Trophoblast cell (in vitro differentiated cells and primary cell): ENCODE data around the gene TCHH.
"Not testable (repeated sequence)": the region's sequence is repeated elsewhere in the genome, so short reads cannot be mapped to it uniquely, and the experiment has no call there.

Experiments used
- DNase-seq, 2 donors: peaks; one replicate each; pipeline ENCODE4 v3.0.0-alpha.2; 2016
- H2AFZ ChIP-seq: 2 replicates; pipeline ENCODE4 v1.6.1; 2013; ENCODE audit warnings: low read length, moderate library complexity, mild to moderate bottlenecking; ENCODE audit not compliant: insufficient read depth, poor library complexity
- H2AK5ac ChIP-seq: 2 replicates; pipeline ENCODE4 v1.6.1; 2013; ENCODE audit warnings: mild to moderate bottlenecking, low read length
- H2BK120ac ChIP-seq: 2 replicates; pipeline ENCODE4 v1.6.1; 2013; ENCODE audit warnings: low read length, mild to moderate bottlenecking, moderate library complexity; ENCODE audit not compliant: insufficient read depth, poor library complexity
- H2BK12ac ChIP-seq: 2 replicates; pipeline ENCODE4 v1.6.1; 2013; ENCODE audit warnings: mild to moderate bottlenecking, low read length, moderate library complexity
- H2BK5ac ChIP-seq: 2 replicates; pipeline ENCODE4 v1.6.1; 2013; ENCODE audit warnings: low read length, low read depth, moderate library complexity, mild to moderate bottlenecking; ENCODE audit not compliant: poor library complexity
- H3K14ac ChIP-seq: 2 replicates; pipeline ENCODE4 v1.6.1; 2013; ENCODE audit warnings: mild to moderate bottlenecking, low read length
- H3K18ac ChIP-seq: 2 replicates; pipeline ENCODE4 v1.6.1; 2013; ENCODE audit warnings: mild to moderate bottlenecking, low read length
- H3K23ac ChIP-seq: 2 replicates; pipeline ENCODE4 v1.6.1; 2013; ENCODE audit warnings: low read length
- H3K27ac ChIP-seq: 2 replicates; pipeline ENCODE4 v1.5.1; 2013; ENCODE audit warnings: low read depth, mild to moderate bottlenecking, inconsistent platforms, low read length, moderate library complexity
- H3K27me3 ChIP-seq: 2 replicates; pipeline ENCODE4 v1.6.1; 2013; ENCODE audit warnings: inconsistent platforms, mild to moderate bottlenecking, low read length, moderate library complexity; ENCODE audit not compliant: insufficient read depth
- H3K36me3 ChIP-seq, 2 experiments: 1 replicate in 1 of 2; 2 replicates in 1 of 2; pipeline ENCODE4 v1.6.1; 2013; ENCODE audit warnings: low read length in 2 of 2, mild to moderate bottlenecking in 2 of 2, moderate library complexity in 1 of 2; ENCODE audit not compliant: insufficient read depth in 2 of 2, control insufficient read depth in 1 of 2
- H3K4ac ChIP-seq: 2 replicates; pipeline ENCODE4 v1.6.1; 2013; ENCODE audit warnings: low read depth, mild to moderate bottlenecking, low read length, moderate library complexity
- H3K4me1 ChIP-seq, 2 experiments: 1 replicate in 1 of 2; 2 replicates in 1 of 2; pipeline ENCODE4 v1.6.1; 2013; ENCODE audit warnings: low read length in 2 of 2, mild to moderate bottlenecking in 2 of 2, moderate library complexity in 1 of 2; ENCODE audit not compliant: insufficient read depth in 2 of 2, control insufficient read depth in 1 of 2
- H3K4me2 ChIP-seq: 2 replicates; pipeline ENCODE4 v1.6.1; 2013; ENCODE audit warnings: inconsistent platforms, mild to moderate bottlenecking, low read length, moderate library complexity
- H3K4me3 ChIP-seq: 2 replicates; pipeline ENCODE4 v1.5.1; 2013; ENCODE audit warnings: mild to moderate bottlenecking, low read depth, low read length, inconsistent platforms
- H3K79me1 ChIP-seq: one replicate; pipeline ENCODE4 v1.6.1; 2013; ENCODE audit warnings: low read length
- H3K79me2 ChIP-seq: 2 replicates; pipeline ENCODE4 v1.6.1; 2013; ENCODE audit warnings: low read length, mild to moderate bottlenecking; ENCODE audit not compliant: control insufficient read depth, insufficient read depth, poor library complexity
- H3K9ac ChIP-seq: 2 replicates; pipeline ENCODE4 v1.6.1; 2013; ENCODE audit warnings: mild to moderate bottlenecking, low read length
- H3K9me3 ChIP-seq: 2 replicates; pipeline ENCODE4 v1.6.1; 2013; ENCODE audit warnings: low read depth, mild to moderate bottlenecking, control low read depth, inconsistent platforms, low read length; ENCODE audit not compliant: insufficient read depth
- H4K12ac ChIP-seq: 2 replicates; pipeline ENCODE4 v1.6.1; 2013; ENCODE audit warnings: low read depth, mild to moderate bottlenecking, low read length, moderate library complexity
- H4K8ac ChIP-seq: 2 replicates; pipeline ENCODE4 v1.6.1; 2013; ENCODE audit warnings: low read depth, mild to moderate bottlenecking, low read length, moderate library complexity
- H4K91ac ChIP-seq: one replicate; pipeline ENCODE4 v1.6.1; 2013; ENCODE audit warnings: low read depth, mild to moderate bottlenecking, low read length, moderate library complexity
- WGBS: extraction: QIAGEN DNeasy Blood & Tissue Kit; methylation state at CpG from one replicate; pipeline ENCODE4 v1.1.7; 2013; ENCODE audit warnings: missing lambda C conversion rate; ENCODE audit not compliant: insufficient read length, insufficient coverage; ENCODE audit errors: extremely low coverage; 5-methylcytosine and 5-hydroxymethylcytosine counted together

Gene TCHH

GRCh38 chr1:152084853-152085252 is 30.4 kb downstream of the TCHH start:
- no peak overlapping the region for H3K4ac ChIP-seq
- no peak overlapping the region for H3K23ac ChIP-seq
- H3K4me1 ChIP-seq, result no peaks in the 10 kb centered on the region
- no peak overlapping the region for H4K12ac ChIP-seq
- H3K27me3 ChIP-seq, result no peaks in the 10 kb centered on the region
- H4K8ac ChIP-seq, result no peak overlapping the region
- H3K9me3 ChIP-seq, result peaks cover 5% of the 10 kb centered on the region
- no peak overlapping the region for H4K91ac ChIP-seq
- H2AK5ac ChIP-seq, result no peak overlapping the region
- no peak overlapping the region for H3K9ac ChIP-seq
- H3K4me2 ChIP-seq, result no peak overlapping the region
- no peak overlapping the region for H2AFZ ChIP-seq
- H3K36me3 ChIP-seq, result no peaks in the 10 kb centered on the region
- H2BK12ac ChIP-seq, result no peak overlapping the region
- H3K27ac ChIP-seq, result no peak overlapping the region
- H3K14ac ChIP-seq, result no peak overlapping the region
- no peaks in the 10 kb centered on the region for H3K79me1 ChIP-seq
- no peaks in the 10 kb centered on the region for H3K79me2 ChIP-seq
- no peak overlapping the region for H2BK5ac ChIP-seq
- WGBS, result 100% methylated on average over 1 of the region's 1 CpG
- H3K4me3 ChIP-seq, result no peak overlapping the region
- no peak overlapping the region for H2BK120ac ChIP-seq
- no peak for DNase-seq
- H3K18ac ChIP-seq, result no peak overlapping the region

GRCh38 chr1:152081026-152081425 is 34.2 kb downstream of the TCHH start:
- peaks cover 18% of the 10 kb centered on the region for H3K9me3 ChIP-seq
- H2AFZ ChIP-seq, H3K23ac ChIP-seq, H3K4me2 ChIP-seq, H3K18ac ChIP-seq, H4K91ac ChIP-seq, H2BK12ac ChIP-seq, H3K36me3 ChIP-seq, H3K4me3 ChIP-seq, H4K8ac ChIP-seq, H2BK120ac ChIP-seq, H3K4ac ChIP-seq, H3K4me1 ChIP-seq, H3K27ac ChIP-seq, H3K79me1 ChIP-seq, H3K79me2 ChIP-seq, H2BK5ac ChIP-seq, H2AK5ac ChIP-seq, H3K27me3 ChIP-seq, H3K9ac ChIP-seq, H3K14ac ChIP-seq, H4K12ac ChIP-seq, DNase-seq: not testable (repeated sequence)
- no CpG with 5 or more reads among the region's 17 CpGs for WGBS

GRCh38 chr1:152080494-152080893 is 34.8 kb downstream of the TCHH start:
- peaks cover 14% of the 10 kb centered on the region for H3K9me3 ChIP-seq
- not testable (repeated sequence) for H3K14ac ChIP-seq, H3K4me1 ChIP-seq, H2AFZ ChIP-seq, H3K36me3 ChIP-seq, H3K4ac ChIP-seq, H3K27ac ChIP-seq, DNase-seq, H3K79me1 ChIP-seq, H2BK120ac ChIP-seq, H2BK12ac ChIP-seq, H2BK5ac ChIP-seq, H2AK5ac ChIP-seq, H3K4me2 ChIP-seq, H3K4me3 ChIP-seq, H3K18ac ChIP-seq, H3K27me3 ChIP-seq, H3K23ac ChIP-seq, H4K12ac ChIP-seq, H4K8ac ChIP-seq, H3K79me2 ChIP-seq, H3K9ac ChIP-seq, H4K91ac ChIP-seq
- WGBS, result no CpG with 5 or more reads among the region's 17 CpGs

GRCh38 chr1:152078831-152079441 is 36.3 kb downstream of the TCHH start:
- no peak overlapping the region for H4K12ac ChIP-seq
- no peak overlapping the region for H4K91ac ChIP-seq
- no peak overlapping the region for H4K8ac ChIP-seq
- no peak overlapping the region for H2AK5ac ChIP-seq
- H3K4ac ChIP-seq, result no peak overlapping the region
- H3K9ac ChIP-seq, result no peak overlapping the region
- peaks cover 14% of the 10 kb centered on the region for H3K9me3 ChIP-seq
- no peaks in the 10 kb centered on the region for H3K36me3 ChIP-seq
- no peak overlapping the region for H3K27ac ChIP-seq
- no peak overlapping the region for H3K23ac ChIP-seq
- H3K4me3 ChIP-seq, result no peak overlapping the region
- no peaks in the 10 kb centered on the region for H3K79me1 ChIP-seq
- H3K4me1 ChIP-seq, result no peaks in the 10 kb centered on the region
- no peak overlapping the region for H3K18ac ChIP-seq
- no peak overlapping the region for H3K14ac ChIP-seq
- H2BK120ac ChIP-seq, result no peak overlapping the region
- no peak overlapping the region for H2BK12ac ChIP-seq
- H3K27me3 ChIP-seq, result no peaks in the 10 kb centered on the region
- H3K79me2 ChIP-seq, result no peaks in the 10 kb centered on the region
- no peak overlapping the region for H2AFZ ChIP-seq
- WGBS, result no CpG with 5 or more reads among the region's 24 CpGs
- H2BK5ac ChIP-seq, result no peak overlapping the region
- H3K4me2 ChIP-seq, result no peak overlapping the region
- no peak for DNase-seq
